ENCODE measurements around the gene PPP1R14D. TPM values are rescaled to one million over a fixed set of nuclear protein-coding genes. Genes with fewer than 3 reads are reported as not detected.

The PPP1R14D gene
- total and polyA plus RNA-seq, 7 donors, result not detected

DNA sequence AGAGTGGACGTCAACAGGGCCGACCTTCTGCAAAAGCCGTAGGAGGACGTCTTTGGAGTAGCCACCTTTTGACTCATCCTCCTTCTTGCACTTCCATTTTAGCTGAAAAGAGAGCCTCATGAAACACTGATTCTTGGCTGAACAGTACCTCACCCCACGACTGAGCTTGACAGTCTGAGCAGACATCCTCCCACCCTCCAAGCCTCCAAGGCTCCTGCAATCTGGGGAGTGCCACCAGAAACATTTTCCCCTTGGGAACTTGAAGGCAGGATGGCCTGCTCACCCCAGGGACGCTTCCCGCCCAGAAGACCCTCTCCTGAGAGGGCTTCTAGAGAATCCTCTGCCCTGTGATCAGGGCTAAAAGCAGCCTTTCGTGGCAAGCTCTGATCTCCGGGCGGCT lies 53.5 kb downstream of the PPP1R14D start:
- no peak for ATAC-seq
- H3K36me3 ChIP-seq (ENCODE audit: insufficient read depth in 1 of 2, low read depth in 1 of 2), result peaks cover 15 to 95% of the 10 kb centered on the region in 2 donors
- 93 to 96% (median 94%) methylated on average over 10 of the region's 10 CpGs for WGBS, 3 donors
- DNase-seq, result peak in 1 of 2 donors; percentile 19
- H3K4me1 ChIP-seq, result peaks cover 8% of the 10 kb centered on the region
- intact Hi-C loops (cut with DNase I), result no loop called here
- TF ChIP-seq, protein P1, sequence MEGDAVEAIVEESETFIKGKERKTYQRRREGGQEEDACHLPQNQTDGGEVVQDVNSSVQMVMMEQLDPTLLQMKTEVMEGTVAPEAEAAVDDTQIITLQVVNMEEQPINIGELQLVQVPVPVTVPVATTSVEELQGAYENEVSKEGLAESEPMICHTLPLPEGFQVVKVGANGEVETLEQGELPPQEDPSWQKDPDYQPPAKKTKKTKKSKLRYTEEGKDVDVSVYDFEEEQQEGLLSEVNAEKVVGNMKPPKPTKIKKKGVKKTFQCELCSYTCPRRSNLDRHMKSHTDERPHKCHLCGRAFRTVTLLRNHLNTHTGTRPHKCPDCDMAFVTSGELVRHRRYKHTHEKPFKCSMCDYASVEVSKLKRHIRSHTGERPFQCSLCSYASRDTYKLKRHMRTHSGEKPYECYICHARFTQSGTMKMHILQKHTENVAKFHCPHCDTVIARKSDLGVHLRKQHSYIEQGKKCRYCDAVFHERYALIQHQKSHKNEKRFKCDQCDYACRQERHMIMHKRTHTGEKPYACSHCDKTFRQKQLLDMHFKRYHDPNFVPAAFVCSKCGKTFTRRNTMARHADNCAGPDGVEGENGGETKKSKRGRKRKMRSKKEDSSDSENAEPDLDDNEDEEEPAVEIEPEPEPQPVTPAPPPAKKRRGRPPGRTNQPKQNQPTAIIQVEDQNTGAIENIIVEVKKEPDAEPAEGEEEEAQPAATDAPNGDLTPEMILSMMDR (IDR thresholded peaks at IDR 0.05), result no peak
- no peak overlapping the region for H3K27ac ChIP-seq
- no peaks in the 10 kb centered on the region for H3K27me3 ChIP-seq (ENCODE audit: insufficient read depth in 3 of 3, low read length in 2 of 3)
- no peak overlapping the region for H3K4me3 ChIP-seq
- no peaks in the 10 kb centered on the region for H3K9me3 ChIP-seq

DNA sequence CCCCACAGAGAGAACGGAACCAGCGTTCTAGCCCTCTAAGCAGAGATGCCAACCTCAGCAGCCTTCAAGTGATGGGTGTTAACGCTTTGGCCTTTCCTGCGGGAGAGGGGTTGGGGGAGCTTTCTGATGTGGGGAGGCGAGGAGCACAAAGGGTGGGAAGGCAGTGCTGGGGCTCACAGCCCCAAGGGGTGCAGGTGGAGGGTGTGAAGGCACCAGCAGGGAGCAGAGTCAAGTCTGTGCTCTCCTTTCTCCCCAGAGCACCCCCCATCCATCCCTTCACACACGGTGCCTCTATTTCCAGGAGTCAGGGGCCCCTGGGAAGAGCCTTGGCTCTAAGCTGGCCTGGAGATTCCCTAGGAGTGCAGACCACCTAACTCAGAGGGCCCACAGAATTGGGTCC lies 54.6 kb downstream of the PPP1R14D start:
- intact Hi-C loops (cut with DNase I), result no loop called here

DNA sequence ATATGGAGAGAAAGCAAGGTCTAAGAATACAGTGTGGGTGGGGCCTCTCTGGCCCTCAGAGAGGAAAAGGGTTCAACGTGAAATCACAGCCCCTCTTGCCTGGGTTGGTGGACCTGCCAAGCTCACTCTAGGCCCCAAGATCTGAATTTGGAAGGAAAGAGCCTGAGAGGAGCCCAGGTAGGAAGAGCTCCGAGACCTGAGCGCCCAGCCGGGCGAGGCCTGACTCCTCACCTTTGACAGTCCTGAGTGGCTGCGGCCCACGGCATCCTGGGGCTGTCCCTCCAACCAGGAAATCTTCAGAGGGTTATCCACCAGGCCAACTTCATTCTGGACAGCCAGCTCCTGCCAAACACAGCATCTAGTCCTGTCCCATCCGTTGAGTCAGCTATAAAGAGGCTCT lies 55.0 kb downstream of the PPP1R14D start:
- no peak for ATAC-seq
- H3K27ac ChIP-seq, result no peak overlapping the region
- H3K4me1 ChIP-seq, result peaks cover 8% of the 10 kb centered on the region
- no peak overlapping the region for H3K4me3 ChIP-seq
- WGBS, 3 donors, result 91 to 94% (median 93%) methylated on average over 8 of the region's 8 CpGs
- H3K27me3 ChIP-seq (ENCODE audit: insufficient read depth in 3 of 3, low read length in 2 of 3), result no peaks in the 10 kb centered on the region
- DNase-seq, result no peak
- H3K36me3 ChIP-seq (ENCODE audit: insufficient read depth in 1 of 2, low read depth in 1 of 2), result peaks cover 10 to 80% of the 10 kb centered on the region in 2 donors
- no peaks in the 10 kb centered on the region for H3K9me3 ChIP-seq
- TF ChIP-seq, protein P1 (IDR thresholded peaks at IDR 0.05), result no peak
- intact Hi-C loops (cut with DNase I), result no loop called here

More for the DNA sequence above, 54.6 kb downstream of the PPP1R14D start:
- no peaks in the 10 kb centered on the region for H3K27me3 ChIP-seq (ENCODE audit: insufficient read depth in 3 of 3, low read length in 2 of 3)
- DNase-seq, result no peak
- ATAC-seq, result no peak
- no peak overlapping the region for H3K4me3 ChIP-seq
- peaks cover 12 to 84% of the 10 kb centered on the region in 2 donors for H3K36me3 ChIP-seq (ENCODE audit: insufficient read depth in 1 of 2, low read depth in 1 of 2)
- H3K4me1 ChIP-seq, result peaks cover 8% of the 10 kb centered on the region
- TF ChIP-seq, protein P1 (IDR thresholded peaks at IDR 0.05), result no peak
- no peaks in the 10 kb centered on the region for H3K9me3 ChIP-seq
- H3K27ac ChIP-seq, result no peak overlapping the region
- 93 to 96% (median 93%) methylated on average over 6 of the region's 6 CpGs for WGBS, 3 donors

DNA sequence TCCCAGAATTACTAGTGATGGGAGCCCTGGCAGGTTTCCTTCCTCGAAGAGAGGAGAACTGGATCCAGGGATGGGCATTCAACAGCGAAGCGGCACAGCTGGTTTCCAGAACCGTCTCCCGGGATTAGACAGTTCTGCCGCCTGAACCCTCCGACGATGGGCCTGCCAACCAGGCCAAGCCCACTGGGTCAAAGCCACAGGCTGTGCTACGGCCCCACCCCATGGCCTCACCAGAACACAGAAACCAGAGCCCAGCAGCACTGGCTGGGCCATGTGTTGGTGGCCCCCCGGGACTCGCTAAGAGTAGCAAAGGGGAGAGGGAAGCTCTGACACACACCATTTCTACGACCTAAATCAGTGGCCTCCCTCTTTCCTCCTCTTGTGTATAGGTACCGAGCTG lies 56.5 kb downstream of the PPP1R14D start:
- H3K9me3 ChIP-seq, result no peaks in the 10 kb centered on the region
- H3K4me1 ChIP-seq, result peaks cover 6% of the 10 kb centered on the region
- peaks cover 9 to 79% of the 10 kb centered on the region in 2 donors for H3K36me3 ChIP-seq (ENCODE audit: insufficient read depth in 1 of 2, low read depth in 1 of 2)
- ATAC-seq (no peak), DNase-seq (peak in 1 of 2 donors; percentile 61)
- H3K4me3 ChIP-seq, result no peak overlapping the region
- TF ChIP-seq, protein P1 (IDR thresholded peaks at IDR 0.05), result no peak
- no peak overlapping the region for H3K27ac ChIP-seq
- intact Hi-C loops (cut with DNase I), result no loop called here
- no peaks in the 10 kb centered on the region for H3K27me3 ChIP-seq (ENCODE audit: insufficient read depth in 3 of 3, low read length in 2 of 3)
- 42 to 68% (median 57%) methylated on average over 13 of the region's 13 CpGs for WGBS, 3 donors

DNA sequence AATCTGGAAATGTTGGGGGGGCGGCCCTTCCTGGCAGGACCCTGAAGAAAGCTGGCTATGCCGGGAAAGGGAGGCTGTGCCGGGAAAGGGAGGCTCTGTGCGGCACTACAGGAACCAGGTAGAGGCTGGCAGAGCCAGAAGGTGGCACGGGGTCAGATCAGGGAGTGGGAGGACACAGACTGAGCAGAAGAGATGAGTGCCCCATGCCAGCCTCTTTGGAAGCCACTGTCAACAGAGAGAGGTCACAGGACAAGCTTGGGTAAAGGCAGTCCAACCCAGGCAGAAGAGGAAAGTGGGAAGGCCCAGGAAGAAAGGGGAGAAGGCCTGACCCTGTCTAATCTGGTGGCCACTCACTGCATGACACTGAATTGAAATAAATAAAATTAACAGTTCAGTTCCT lies 57.3 kb downstream of the PPP1R14D start:
- TF ChIP-seq, protein P1 (IDR thresholded peaks at IDR 0.05), result no peak
- Histone ChIP-seq H3K9me3 (no peaks in the 10 kb centered on the region), H3K27me3 (ENCODE audit: insufficient read depth in 3 of 3, low read length in 2 of 3) (no peaks in the 10 kb centered on the region), H3K4me1 (no peaks in the 10 kb centered on the region), H3K27ac (no peak overlapping the region), H3K4me3 (no peak overlapping the region), H3K36me3 (ENCODE audit: insufficient read depth in 1 of 2, low read depth in 1 of 2) (peaks cover 9 to 71% of the 10 kb centered on the region in 2 donors)
- 93 to 98% (median 96%) methylated on average over 5 of the region's 5 CpGs for WGBS, 3 donors
- ATAC-seq (no peak), DNase-seq (no peak)
- intact Hi-C loops (cut with DNase I), result no loop called here

All from psoas muscle (tissue), 8 donors.